Neural crest cell (in vitro differentiated cells): Measurements from ENCODE around the gene MPPED2. TPM values are rescaled to one million over a fixed set of nuclear protein-coding genes. Genes with fewer than 3 reads are reported as not detected.

Source experiments
- DNase-seq: peaks from one replicate; pipeline ENCODE4 v3.0.0; 2021; ENCODE audit warnings: low read depth, mixed read lengths, low spot score
- H3K27ac Mint-ChIP-seq: one replicate; pipeline ENCODE4 v1.8.0; 2021; ENCODE audit warnings: mild to moderate bottlenecking, mixed read lengths; ENCODE audit not compliant: unreplicated experiment
- H3K27me3 Mint-ChIP-seq: 2 replicates; pipeline ENCODE4 v1.8.0; 2021; ENCODE audit warnings: low read depth, mild to moderate bottlenecking, mixed read lengths
- H3K36me3 Mint-ChIP-seq: 2 replicates; pipeline ENCODE4 v1.8.0; 2021; ENCODE audit warnings: low read depth, mild to moderate bottlenecking, mixed read lengths
- H3K4me1 Mint-ChIP-seq: 2 replicates; pipeline ENCODE4 v1.8.0; 2021; ENCODE audit warnings: mixed read lengths
- H3K4me3 Mint-ChIP-seq: one replicate; pipeline ENCODE4 v1.8.0; 2021; ENCODE audit warnings: mild to moderate bottlenecking, mixed read lengths
- H3K9me3 Mint-ChIP-seq: 2 replicates; pipeline ENCODE4 v1.8.0; 2021; ENCODE audit warnings: mixed read lengths
- CTCF ChIP-seq: fragments of 200-600 bp; sonication (generic); conservative IDR thresholded peaks from 2 replicates; pipeline ENCODE4 v1.5.0; 2021; ENCODE audit warnings: antibody characterized with exemption, mild to moderate bottlenecking
- total RNA-seq: library from RNA; stranded (reverse); gene quantifications from 2 replicates; pipeline ENCODE4 v1.2.1, GENCODE V29; 2021

MPPED2 gene
- total RNA-seq, 1 donor from 2014 or later: 3.1 TPM

GRCh38 chr11:30478923-30479322, 107.2 kb downstream of the MPPED2 start:
- no peak overlapping the region for H3K4me3 Mint-ChIP-seq
- H3K4me1 Mint-ChIP-seq: peaks cover 34% of the 10 kb centered on the region
- no peaks in the 10 kb centered on the region for H3K27me3 Mint-ChIP-seq
- peaks cover 2% of the 10 kb centered on the region for H3K9me3 Mint-ChIP-seq
- no peak for DNase-seq
- TF ChIP-seq CTCF: no peak
- no peaks in the 10 kb centered on the region for H3K36me3 Mint-ChIP-seq
- H3K27ac Mint-ChIP-seq: no peak overlapping the region

GRCh38 chr11:30477061-30477460, 109.1 kb downstream of the MPPED2 start:
- no peaks in the 10 kb centered on the region for H3K27me3 Mint-ChIP-seq
- no peak overlapping the region for H3K4me3 Mint-ChIP-seq
- no peaks in the 10 kb centered on the region for H3K36me3 Mint-ChIP-seq
- peaks cover 2% of the 10 kb centered on the region for H3K9me3 Mint-ChIP-seq
- no peak for DNase-seq
- TF ChIP-seq CTCF: no peak
- H3K27ac Mint-ChIP-seq: no peak overlapping the region
- peaks cover 34% of the 10 kb centered on the region for H3K4me1 Mint-ChIP-seq

- H3K4me1 Mint-ChIP-seq: peaks cover 12% of the 10 kb centered on the region
- no peaks in the 10 kb centered on the region for H3K27me3 Mint-ChIP-seq
- no peak overlapping the region for H3K27ac Mint-ChIP-seq
- no peaks in the 10 kb centered on the region for H3K36me3 Mint-ChIP-seq
- no peak for DNase-seq
- no peak overlapping the region for H3K4me3 Mint-ChIP-seq
- peaks cover 2% of the 10 kb centered on the region for H3K9me3 Mint-ChIP-seq
- no peak for TF ChIP-seq CTCF
These were observed 111.8 kb downstream of the MPPED2 start for GRCh38 chr11:30474151-30474954.

- Mint-ChIP-seq H3K27me3 (no peaks in the 10 kb centered on the region), H3K9me3 (peaks cover 2% of the 10 kb centered on the region), H3K27ac (no peak overlapping the region), H3K4me1 (peaks cover 27% of the 10 kb centered on the region), H3K36me3 (no peaks in the 10 kb centered on the region), H3K4me3 (no peak overlapping the region)
- no peak for TF ChIP-seq CTCF
- DNase-seq: no peak
These were observed 114.9 kb downstream of the MPPED2 start for GRCh38 chr11:30471244-30471643.

GRCh38 chr11:30468881-30469280, 117.3 kb downstream of the MPPED2 start:
- no peaks in the 10 kb centered on the region for H3K36me3 Mint-ChIP-seq
- no peaks in the 10 kb centered on the region for H3K27me3 Mint-ChIP-seq
- peaks cover 36% of the 10 kb centered on the region for H3K4me1 Mint-ChIP-seq
- no peak overlapping the region for H3K27ac Mint-ChIP-seq
- DNase-seq: no peak
- H3K4me3 Mint-ChIP-seq: no peak overlapping the region
- H3K9me3 Mint-ChIP-seq: no peaks in the 10 kb centered on the region
- no peak for TF ChIP-seq CTCF
